ENCODE results near the gene MAP3K7CL.

The MAP3K7CL gene

DNA sequence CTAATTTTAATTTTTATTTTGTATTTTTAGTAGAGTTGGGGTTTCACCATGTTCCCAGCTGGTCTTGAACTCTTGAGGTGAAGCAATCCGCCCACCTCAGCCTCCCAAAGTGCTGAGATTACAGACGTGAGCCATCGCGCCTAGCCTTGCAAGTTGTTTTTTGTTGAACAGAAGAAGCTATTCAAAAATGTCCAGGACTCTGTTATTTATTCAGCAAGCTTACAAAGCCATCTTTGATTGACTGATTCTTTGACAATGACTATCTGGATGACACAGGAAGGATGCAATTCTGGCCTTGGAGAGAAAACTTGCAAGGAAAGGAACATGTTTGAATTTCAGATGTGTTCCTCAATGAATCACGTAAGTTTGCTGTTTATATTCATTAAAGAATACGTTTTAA lies 63.5 kb downstream of the MAP3K7CL start:
- H3K4me3 ChIP-seq (ENCODE audit: low read depth, low read length): no peak overlapping the region
- TF ChIP-seq, protein P1, sequence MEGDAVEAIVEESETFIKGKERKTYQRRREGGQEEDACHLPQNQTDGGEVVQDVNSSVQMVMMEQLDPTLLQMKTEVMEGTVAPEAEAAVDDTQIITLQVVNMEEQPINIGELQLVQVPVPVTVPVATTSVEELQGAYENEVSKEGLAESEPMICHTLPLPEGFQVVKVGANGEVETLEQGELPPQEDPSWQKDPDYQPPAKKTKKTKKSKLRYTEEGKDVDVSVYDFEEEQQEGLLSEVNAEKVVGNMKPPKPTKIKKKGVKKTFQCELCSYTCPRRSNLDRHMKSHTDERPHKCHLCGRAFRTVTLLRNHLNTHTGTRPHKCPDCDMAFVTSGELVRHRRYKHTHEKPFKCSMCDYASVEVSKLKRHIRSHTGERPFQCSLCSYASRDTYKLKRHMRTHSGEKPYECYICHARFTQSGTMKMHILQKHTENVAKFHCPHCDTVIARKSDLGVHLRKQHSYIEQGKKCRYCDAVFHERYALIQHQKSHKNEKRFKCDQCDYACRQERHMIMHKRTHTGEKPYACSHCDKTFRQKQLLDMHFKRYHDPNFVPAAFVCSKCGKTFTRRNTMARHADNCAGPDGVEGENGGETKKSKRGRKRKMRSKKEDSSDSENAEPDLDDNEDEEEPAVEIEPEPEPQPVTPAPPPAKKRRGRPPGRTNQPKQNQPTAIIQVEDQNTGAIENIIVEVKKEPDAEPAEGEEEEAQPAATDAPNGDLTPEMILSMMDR (IDR thresholded peaks at IDR 0.05; ENCODE audit: borderline replicate concordance, insufficient read depth, low read depth, low read length): no peak

DNA sequence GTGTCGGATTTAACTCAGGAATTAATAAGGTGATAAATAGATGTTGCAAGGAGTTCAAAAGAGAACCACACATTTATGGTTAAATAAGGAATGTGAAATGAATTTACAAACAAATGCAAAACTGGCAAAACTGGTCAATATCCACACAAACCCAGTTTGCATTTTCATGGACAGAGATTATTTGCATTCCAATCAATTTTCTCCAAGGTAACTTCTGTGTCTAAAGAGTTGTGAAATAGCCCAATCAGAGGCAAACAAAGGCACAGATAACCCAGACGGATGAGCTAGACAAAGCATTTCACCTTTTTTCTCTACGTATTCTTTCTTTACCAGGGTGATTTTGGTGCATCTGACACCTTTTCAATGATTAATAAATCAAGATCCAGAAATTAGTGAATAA lies 63.9 kb downstream of the MAP3K7CL start:
- H3K4me3 ChIP-seq (ENCODE audit: low read depth, low read length): no peak overlapping the region
- TF ChIP-seq, protein P1 (IDR thresholded peaks at IDR 0.05; ENCODE audit: borderline replicate concordance, insufficient read depth, low read depth, low read length): no peak

DNA sequence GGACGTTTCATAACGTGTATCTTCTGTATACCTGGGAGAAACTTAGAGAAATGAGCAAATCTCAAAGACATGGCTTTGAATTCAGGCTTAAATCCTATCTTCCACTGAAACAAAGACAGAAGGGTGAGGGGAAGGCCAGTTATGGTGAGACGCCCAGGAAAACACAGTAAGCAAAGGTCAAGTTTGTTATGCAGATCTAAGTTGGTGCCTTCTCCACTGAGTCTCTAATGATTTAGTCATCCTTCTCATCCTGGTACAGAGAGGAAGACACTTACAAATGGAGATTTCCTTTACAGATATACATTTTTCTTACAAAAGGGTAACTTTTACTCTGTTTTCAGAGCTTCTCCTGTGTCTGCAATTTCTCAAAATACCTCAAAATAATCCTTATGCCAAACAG lies 64.4 kb downstream of the MAP3K7CL start:
- TF ChIP-seq, protein P1 (IDR thresholded peaks at IDR 0.05; ENCODE audit: borderline replicate concordance, insufficient read depth, low read depth, low read length): no peak
- H3K4me3 ChIP-seq (ENCODE audit: low read depth, low read length): no peak overlapping the region

DNA sequence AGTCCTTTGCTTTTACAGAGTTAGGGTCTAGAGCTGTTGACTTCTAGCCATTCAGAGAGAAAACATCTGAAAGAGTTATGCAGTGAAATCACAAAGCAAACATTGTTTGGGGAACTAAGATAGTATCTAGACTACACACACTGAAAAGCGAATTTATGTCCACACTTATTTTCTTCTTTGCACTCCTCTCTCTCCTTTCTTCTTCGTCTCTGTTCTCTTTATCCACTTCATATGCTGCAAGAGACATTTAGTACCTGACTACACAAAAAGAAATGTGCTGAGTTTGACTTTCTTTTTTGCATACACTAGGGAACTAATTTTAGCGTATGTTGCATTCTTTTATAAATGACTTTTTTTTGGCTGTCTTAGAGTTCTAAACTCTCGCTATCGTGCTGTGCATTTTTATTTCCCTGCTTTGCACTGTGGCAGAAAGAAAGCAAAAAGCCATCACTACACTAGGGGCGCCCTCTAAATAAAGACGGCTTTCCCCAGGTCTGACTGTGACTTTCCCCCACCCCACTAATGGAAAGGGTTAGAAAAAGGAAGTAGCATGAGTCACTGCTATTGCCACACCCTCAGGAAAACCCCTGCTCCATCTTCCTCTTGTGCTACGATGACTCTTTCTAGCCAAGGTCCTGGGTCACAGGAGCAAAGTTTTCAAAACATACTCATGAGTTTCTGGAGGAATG lies 65.7 kb downstream of the MAP3K7CL start:
- H3K4me3 ChIP-seq (ENCODE audit: low read depth, low read length): no peak overlapping the region
- TF ChIP-seq, protein P1 (IDR thresholded peaks at IDR 0.05; ENCODE audit: borderline replicate concordance, insufficient read depth, low read depth, low read length): 0 out of 2 replicates have a peak, but pooled peaks have one; percentile 32

DNA sequence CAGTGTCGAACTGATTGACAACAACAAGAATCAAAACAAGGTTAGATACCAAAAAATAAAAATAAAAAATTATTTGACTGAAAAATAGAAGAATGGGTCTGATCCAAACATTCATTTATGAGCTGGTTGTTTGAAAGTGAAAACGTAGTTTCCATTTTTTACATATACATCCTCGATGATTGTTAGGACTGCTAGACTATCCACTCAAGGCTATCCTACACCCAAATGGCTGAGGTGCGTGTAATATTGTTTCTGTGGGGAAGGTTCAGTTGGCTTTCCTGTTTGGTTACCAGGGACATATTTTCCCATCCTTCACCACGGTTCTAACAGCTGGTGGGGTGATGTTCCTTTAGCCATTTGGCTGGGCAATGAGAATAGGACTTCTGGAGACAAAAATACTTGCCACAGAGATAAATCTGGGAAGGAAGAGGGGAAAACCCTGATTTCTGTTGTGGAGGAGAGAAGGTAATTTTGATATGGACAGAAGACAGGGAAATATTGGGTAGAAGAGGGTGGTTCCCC lies 66.3 kb downstream of the MAP3K7CL start:
- H3K4me3 ChIP-seq (ENCODE audit: low read depth, low read length): no peak overlapping the region

DNA sequence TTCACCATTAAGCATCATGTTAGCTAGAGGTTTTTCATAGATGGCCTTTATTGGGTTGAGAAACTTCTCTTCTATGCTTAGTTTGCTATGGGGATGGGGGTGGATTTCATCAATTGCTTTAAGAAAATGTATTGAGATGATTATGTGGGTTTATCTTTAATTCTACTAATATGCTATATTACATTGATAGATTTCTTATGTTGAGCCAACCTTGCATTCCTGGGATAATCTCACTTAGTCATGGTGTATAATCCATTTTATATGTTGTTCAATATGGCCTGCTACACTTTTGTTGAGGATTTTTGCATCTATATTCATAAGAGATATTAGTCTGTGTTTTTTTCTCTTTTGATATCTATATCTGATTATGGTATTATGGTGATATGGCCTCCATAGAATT lies 70.7 kb downstream of the MAP3K7CL start:
- no peak overlapping the region for H3K4me3 ChIP-seq (ENCODE audit: low read depth, low read length)
- TF ChIP-seq, protein P1 (IDR thresholded peaks at IDR 0.05; ENCODE audit: borderline replicate concordance, insufficient read depth, low read depth, low read length): no peak

More for the DNA sequence above, 66.3 kb downstream of the MAP3K7CL start:
- TF ChIP-seq, protein P1 (IDR thresholded peaks at IDR 0.05; ENCODE audit: borderline replicate concordance, insufficient read depth, low read depth, low read length): no peak

DNA sequence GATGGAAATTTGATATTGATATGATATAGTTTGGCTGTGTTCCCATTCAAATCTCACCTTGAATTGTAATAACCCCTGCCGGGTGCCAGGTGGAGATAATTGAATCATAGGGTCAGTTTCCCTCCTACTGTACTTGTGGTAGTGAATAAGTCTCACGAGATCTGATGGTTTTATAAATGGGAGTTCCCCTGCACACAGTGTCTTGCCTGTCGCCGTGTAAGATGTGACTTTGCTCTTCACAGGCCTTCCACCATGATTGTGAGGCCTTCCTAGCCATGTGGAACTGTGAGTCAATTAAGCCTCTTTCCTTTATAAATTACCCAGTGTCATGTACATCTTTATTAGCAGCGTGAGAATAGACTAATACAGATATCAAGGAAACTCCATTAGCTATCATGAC lies 74.6 kb downstream of the MAP3K7CL start:
- no peak overlapping the region for H3K4me3 ChIP-seq (ENCODE audit: low read depth, low read length)
- TF ChIP-seq, protein P1 (IDR thresholded peaks at IDR 0.05; ENCODE audit: borderline replicate concordance, insufficient read depth, low read depth, low read length): no peak
